Natural killer cell (primary cell): Measurements from ENCODE around the gene NOP9. TPM values are rescaled to one million over a fixed set of nuclear protein-coding genes. Genes with fewer than 3 reads are reported as not detected.

ENCODE experiments used
- ATAC-seq, 3 donors: fragments of 150-1000 bp in 2 of 3; fragments of 200-7000 bp in 1 of 3; cut with Tn5 transposase; 1 replicate in 1 of 3; 2 replicates in 2 of 3; pipeline ENCODE4 v1.10.0; 2021; ENCODE audit warnings: mild to moderate bottlenecking in 2 of 3, moderate library complexity in 2 of 3
- DNase-seq, 2 donors: peaks; one replicate each; pipeline versions ENCODE4 v3.0.0 to v3.0.0-alpha.2; 2013 to 2021; ENCODE audit warnings: mixed read lengths in 1 of 2
- H3K27ac ChIP-seq: one replicate; pipeline ENCODE4 v1.5.1; 2013; ENCODE audit warnings: mild to moderate bottlenecking, low read length
- H3K27me3 ChIP-seq: one replicate; pipeline ENCODE4 v1.6.1; 2013; ENCODE audit warnings: low read length; ENCODE audit not compliant: control insufficient read depth, insufficient read depth
- H3K36me3 ChIP-seq: one replicate; pipeline ENCODE4 v1.6.1; 2013; ENCODE audit warnings: low read length; ENCODE audit not compliant: control insufficient read depth, insufficient read depth
- H3K4me1 ChIP-seq: one replicate; pipeline ENCODE4 v1.6.1; 2013; ENCODE audit warnings: low read length; ENCODE audit not compliant: control insufficient read depth, insufficient read depth
- H3K4me3 ChIP-seq: one replicate; pipeline ENCODE4 v1.5.1; 2013; ENCODE audit warnings: low read length
- H3K9me3 ChIP-seq: one replicate; pipeline ENCODE4 v1.6.1; 2013; ENCODE audit warnings: low read length; ENCODE audit not compliant: control insufficient read depth, insufficient read depth
- H3K27ac Mint-ChIP-seq, 2 donors: one replicate each; pipeline ENCODE4 v1.8.0; 2022; ENCODE audit warnings: mild to moderate bottlenecking in 2 of 2, mixed read lengths in 2 of 2, moderate library complexity in 1 of 2
- H3K27me3 Mint-ChIP-seq, 2 donors: one replicate each; pipeline ENCODE4 v1.8.0; 2022; ENCODE audit warnings: low read depth in 2 of 2, mixed read lengths in 2 of 2
- H3K36me3 Mint-ChIP-seq: one replicate; pipeline ENCODE4 v1.8.0; 2022; ENCODE audit warnings: mixed read lengths
- H3K4me1 Mint-ChIP-seq, 2 donors: one replicate each; pipeline ENCODE4 v1.8.0; 2022; ENCODE audit warnings: mixed read lengths in 2 of 2
- H3K4me3 Mint-ChIP-seq: one replicate; pipeline ENCODE4 v1.8.0; 2022; ENCODE audit warnings: mild to moderate bottlenecking, moderate library complexity, mixed read lengths
- H3K9me3 Mint-ChIP-seq, 2 donors: one replicate each; pipeline ENCODE4 v1.8.0; 2022; ENCODE audit warnings: mixed read lengths in 2 of 2
- CTCF ChIP-seq: fragments of 200-600 bp; IDR thresholded peaks from one replicate; pipeline ENCODE4 v1.8.0; 2022; ENCODE audit warnings: antibody characterized with exemption
- WGBS: methylation state at CpG from one replicate; pipeline ENCODE4 v1.1.7; 2013; ENCODE audit warnings: missing lambda C conversion rate; ENCODE audit not compliant: insufficient coverage; 5-methylcytosine and 5-hydroxymethylcytosine counted together
- intact Hi-C: fragments of 100-400 bp; cut with micrococcal nuclease; formaldehyde crosslinking; loops from one replicate; pipeline ENCODE4 v1.14.2; 2022
- total RNA-seq, 4 donors: library from RNA; stranded (reverse); fragments of 120-200 nt in 1 of 4; gene quantifications; one replicate each; pipeline versions ENCODE4 v1.2.3 to v1.2.4, GENCODE V29; 2013 to 2022

The NOP9 gene
- total RNA-seq = 10 to 100 TPM; 34.9 to 47.8 (median 39.2) TPM
- 18.3 TPM for total RNA-seq (2013)

GRCh38 chr14:24299255-24300191 is at the start of gene NOP9, which contains the start of gene DHRS1:
Gene NOP9, plus strand, starts transcription at chr14:24299850. Its CDS starts 105 bp downstream, at chr14:24299955.
Gene DHRS1, minus strand, starts transcription at chr14:24299780. Its CDS starts 674 bp downstream, at chr14:24299106.
- under 1% methylated on average over 75 of the region's 75 CpGs for WGBS
- Histone ChIP-seq H3K4me1 (peaks cover 25% of the 10 kb centered on the region), H3K27ac (peak within 1 kb of the TSS; percentile 61), H3K4me3 (peak within 1 kb of the TSS; percentile 51), H3K27me3 (no peaks in the 10 kb centered on the region), H3K9me3 (no peaks in the 10 kb centered on the region), H3K36me3 (peaks cover 45% of the 10 kb centered on the region)
- Mint-ChIP-seq H3K27ac (peak within 1 kb of the TSS; percentile 91 to 92), H3K4me3 (peak within 1 kb of the TSS; percentile 91), H3K4me1 (peaks cover 42 to 55% of the 10 kb centered on the region in 2 donors), H3K9me3 (no peaks in the 10 kb centered on the region), H3K27me3 (no peaks in the 10 kb centered on the region), H3K36me3 (peaks cover 5% of the 10 kb centered on the region)
- intact Hi-C loops = loop anchor here (1.0 to 2.0 kb wide), 5 partner anchors 11 to 184 kb away; partner anchors contain the start of genes IPO4, LTB4R2 and RABGGTA
- DNase-seq = peak; percentile 95 to 96
- ATAC-seq = peak; percentile 79 to 89 (median 82)
- no peak for TF ChIP-seq CTCF

GRCh38 chr14:24250354-24250753 is 49.3 kb upstream of the NOP9 start:
- DNase-seq = no peak
- no peaks in the 10 kb centered on the region for H3K9me3 ChIP-seq
- intact Hi-C loops = no loop called here
- no peak overlapping the region for H3K4me3 Mint-ChIP-seq
- H3K4me1 Mint-ChIP-seq = peaks cover 12 to 17% of the 10 kb centered on the region in 2 donors
- TF ChIP-seq CTCF = no peak
- H3K27ac ChIP-seq = no peak overlapping the region
- H3K4me3 ChIP-seq = no peak overlapping the region
- no peaks in the 10 kb centered on the region for H3K9me3 Mint-ChIP-seq
- H3K27me3 ChIP-seq = no peaks in the 10 kb centered on the region
- peaks cover 3% of the 10 kb centered on the region for H3K36me3 ChIP-seq
- peak overlapping the region; percentile 3 to 60 for H3K27ac Mint-ChIP-seq
- H3K36me3 Mint-ChIP-seq = no peaks in the 10 kb centered on the region
- no peaks in the 10 kb centered on the region for H3K27me3 Mint-ChIP-seq
- ATAC-seq = no peak
- H3K4me1 ChIP-seq = peaks cover 13% of the 10 kb centered on the region
- 74% methylated on average over 4 of the region's 4 CpGs for WGBS

GRCh38 chr14:24251880-24252288 is 47.8 kb upstream of the NOP9 start:
- no peak for DNase-seq
- Mint-ChIP-seq H3K27me3 (no peaks in the 10 kb centered on the region), H3K4me3 (no peak overlapping the region), H3K9me3 (no peaks in the 10 kb centered on the region), H3K27ac (no peak overlapping the region), H3K4me1 (peaks cover 8 to 14% of the 10 kb centered on the region in 2 donors), H3K36me3 (no peaks in the 10 kb centered on the region)
- WGBS = 94% methylated on average over 1 of the region's 1 CpG
- intact Hi-C loops = no loop called here
- H3K4me3 ChIP-seq = no peak overlapping the region
- H3K27ac ChIP-seq = no peak overlapping the region
- no peaks in the 10 kb centered on the region for H3K9me3 ChIP-seq
- no peak for ATAC-seq
- H3K4me1 ChIP-seq = peaks cover 6% of the 10 kb centered on the region
- H3K27me3 ChIP-seq = no peaks in the 10 kb centered on the region
- no peak for TF ChIP-seq CTCF
- peaks cover 3% of the 10 kb centered on the region for H3K36me3 ChIP-seq
